GM06990 (cell line): ENCODE data around the gene HAP1.

Experiments used
- DNase-seq: peaks from one replicate; pipeline ENCODE4 v3.0.0-alpha.2; 2011; ENCODE audit not compliant: insufficient read length; ENCODE audit errors: extremely low read depth
- H3K27me3 ChIP-seq: replicated peaks from 2 replicates; pipeline ENCODE4 v1.6.0; 2011; ENCODE audit warnings: low read length; ENCODE audit not compliant: control insufficient read depth, insufficient read depth
- H3K36me3 ChIP-seq: 2 replicates; pipeline ENCODE4 v1.5.1; 2011; ENCODE audit warnings: low read length; ENCODE audit not compliant: control insufficient read depth, insufficient read depth
- H3K4me3 ChIP-seq: replicated peaks from 2 replicates; pipeline ENCODE4 v1.5.1; 2011; ENCODE audit warnings: low read depth, mild to moderate bottlenecking, control low read depth, low read length
- TF ChIP-seq, protein P1 (sequence below): IDR thresholded peaks from 2 replicates; pipeline ENCODE4 v1.5.1; 2011; ENCODE audit warnings: low read length, control low read depth, mild to moderate bottlenecking, inconsistent platforms; ENCODE audit not compliant: insufficient read depth, poor library complexity, severe bottlenecking

HAP1 gene

DNA sequence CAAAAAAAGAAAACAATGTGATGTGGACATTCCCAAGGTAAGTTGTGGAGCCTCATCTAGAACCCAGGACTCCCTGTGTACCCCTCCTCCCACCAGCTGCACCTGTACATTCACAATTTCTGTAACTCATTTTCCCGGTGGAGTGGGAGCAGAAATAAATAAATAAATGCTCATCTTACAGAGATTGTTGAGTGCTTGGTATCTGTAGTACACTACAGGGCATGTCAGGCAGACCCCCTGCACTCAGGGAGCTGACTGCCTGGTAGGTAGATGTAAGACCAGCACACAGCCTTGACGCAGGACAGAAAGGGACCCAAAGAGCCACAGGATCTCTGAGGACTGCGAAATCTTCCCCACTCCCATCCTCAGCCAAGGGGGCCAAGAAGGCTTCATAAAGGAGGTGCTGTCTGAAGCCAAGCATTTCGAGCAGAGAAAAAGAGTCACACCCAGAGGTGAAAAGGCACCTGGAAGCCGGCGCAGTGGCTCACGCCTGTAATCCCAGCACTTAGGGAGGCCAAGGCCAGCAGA lies 39.2 kb downstream of the HAP1 start:
- Histone ChIP-seq H3K4me3 (no peak overlapping the region), H3K27me3 (no peaks in the 10 kb centered on the region), H3K36me3 (peaks cover 28% of the 10 kb centered on the region)
- DNase-seq: no peak
- TF ChIP-seq, protein P1, sequence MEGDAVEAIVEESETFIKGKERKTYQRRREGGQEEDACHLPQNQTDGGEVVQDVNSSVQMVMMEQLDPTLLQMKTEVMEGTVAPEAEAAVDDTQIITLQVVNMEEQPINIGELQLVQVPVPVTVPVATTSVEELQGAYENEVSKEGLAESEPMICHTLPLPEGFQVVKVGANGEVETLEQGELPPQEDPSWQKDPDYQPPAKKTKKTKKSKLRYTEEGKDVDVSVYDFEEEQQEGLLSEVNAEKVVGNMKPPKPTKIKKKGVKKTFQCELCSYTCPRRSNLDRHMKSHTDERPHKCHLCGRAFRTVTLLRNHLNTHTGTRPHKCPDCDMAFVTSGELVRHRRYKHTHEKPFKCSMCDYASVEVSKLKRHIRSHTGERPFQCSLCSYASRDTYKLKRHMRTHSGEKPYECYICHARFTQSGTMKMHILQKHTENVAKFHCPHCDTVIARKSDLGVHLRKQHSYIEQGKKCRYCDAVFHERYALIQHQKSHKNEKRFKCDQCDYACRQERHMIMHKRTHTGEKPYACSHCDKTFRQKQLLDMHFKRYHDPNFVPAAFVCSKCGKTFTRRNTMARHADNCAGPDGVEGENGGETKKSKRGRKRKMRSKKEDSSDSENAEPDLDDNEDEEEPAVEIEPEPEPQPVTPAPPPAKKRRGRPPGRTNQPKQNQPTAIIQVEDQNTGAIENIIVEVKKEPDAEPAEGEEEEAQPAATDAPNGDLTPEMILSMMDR: no peak

DNA sequence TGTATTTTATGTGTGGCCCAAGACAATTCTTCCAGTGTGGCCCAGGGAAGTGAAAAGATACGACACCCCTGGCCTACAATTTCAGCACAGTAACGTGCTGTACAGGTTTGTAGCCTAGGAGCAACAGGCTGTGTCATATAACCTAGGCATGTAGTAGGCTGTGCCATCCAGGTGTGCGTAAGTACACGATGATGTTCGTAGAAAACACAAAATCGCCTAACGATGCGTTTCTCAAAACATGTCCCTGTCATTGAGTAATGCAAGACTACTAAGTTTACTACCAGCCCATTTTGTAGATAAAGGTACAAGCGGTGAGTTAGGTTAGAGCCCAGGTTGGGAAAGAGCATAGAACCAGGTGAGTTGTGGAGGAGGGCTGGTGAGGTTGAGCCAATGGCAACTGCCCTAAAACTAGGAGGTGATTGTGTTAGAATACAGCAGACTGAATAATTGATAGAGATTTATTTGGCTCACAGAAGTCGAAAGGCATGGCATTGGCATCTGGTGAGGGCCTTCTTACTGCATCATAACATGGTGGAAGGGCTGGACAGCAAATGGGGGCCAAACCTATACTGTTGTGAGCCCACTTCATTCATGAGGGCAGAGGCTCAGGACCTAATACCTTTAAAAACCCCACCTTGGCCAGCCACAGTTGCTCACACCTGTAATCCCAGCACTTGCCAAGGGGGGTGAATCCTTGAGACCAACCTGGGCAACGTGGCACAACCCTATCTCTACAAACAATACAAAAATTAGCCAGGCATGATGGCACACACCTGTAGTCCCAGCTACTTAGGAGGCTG lies 41.5 kb downstream of the HAP1 start:
- H3K4me3 ChIP-seq: no peak overlapping the region
- H3K27me3 ChIP-seq: no peaks in the 10 kb centered on the region
- H3K36me3 ChIP-seq: peaks cover 35% of the 10 kb centered on the region
- no peak for DNase-seq
- TF ChIP-seq, protein P1: no peak

- TF ChIP-seq, protein P1: no peak
- H3K36me3 ChIP-seq: peaks cover 35% of the 10 kb centered on the region
- no peak for DNase-seq
- no peak overlapping the region for H3K4me3 ChIP-seq
- H3K27me3 ChIP-seq: no peaks in the 10 kb centered on the region
Observed at GRCh38 chr17:41691031-41691777, 43.2 kb downstream of the HAP1 start.

DNA sequence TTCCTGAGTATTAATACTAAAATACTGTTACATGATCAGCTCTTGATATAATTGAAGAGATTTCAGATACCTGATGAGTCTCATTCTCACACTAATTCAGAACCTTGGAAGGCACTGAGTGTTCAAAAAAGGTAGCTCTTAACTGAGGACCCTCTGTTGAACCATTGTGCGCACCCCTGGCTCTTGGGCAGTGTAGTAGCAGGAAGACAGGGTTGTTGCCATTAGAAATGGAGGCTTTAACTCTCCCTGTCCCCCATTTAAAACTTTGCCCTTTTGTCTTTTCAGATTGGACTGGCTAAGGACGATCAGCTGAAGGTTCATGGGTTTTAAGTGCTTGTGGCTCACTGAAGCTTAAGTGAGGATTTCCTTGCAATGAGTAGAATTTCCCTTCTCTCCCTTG lies 43.9 kb downstream of the HAP1 start:
- Histone ChIP-seq H3K4me3 (peak overlapping the region; percentile 98), H3K36me3 (peaks cover 35% of the 10 kb centered on the region), H3K27me3 (no peaks in the 10 kb centered on the region)
- no peak for DNase-seq
- TF ChIP-seq, protein P1: no peak

GRCh38 chr17:41689497-41690299 lies 44.7 kb downstream of the HAP1 start:
- Histone ChIP-seq H3K27me3 (no peaks in the 10 kb centered on the region), H3K36me3 (peaks cover 35% of the 10 kb centered on the region), H3K4me3 (peak overlapping the region; percentile 98)
- TF ChIP-seq, protein P1: peak; percentile 53
- no peak for DNase-seq
